Smooth muscle cell (in vitro differentiated cells): Measurements from ENCODE around the gene TRAF3. TPM values are rescaled to one million over a fixed set of nuclear protein-coding genes. Genes with fewer than 3 reads are reported as not detected.
"Not testable (repeated sequence)": the region's sequence is repeated elsewhere in the genome, so short reads cannot be mapped to it uniquely, and the experiment has no call there.

Experiments
- DNase-seq: peaks from one replicate; lab custom pipeline; 2025; ENCODE audit not compliant: unreplicated experiment; lab: John Stamatoyannopoulos, UW
- H2AFZ ChIP-seq: fragments of 200-600 bp; sonication (generic); 2 replicates; pipeline ENCODE4 v1.6.0; 2016; ENCODE audit warnings: antibody characterized with exemption, low read depth, mild to moderate bottlenecking
- H3F3A ChIP-seq: fragments of 200-600 bp; sonication (generic); 2 replicates; pipeline ENCODE4 v1.6.0; 2017; ENCODE audit warnings: antibody characterized with exemption, low read depth
- H3K27ac ChIP-seq: fragments of 200-600 bp; sonication (generic); 2 replicates; pipeline ENCODE4 v1.5.1; 2016; ENCODE audit warnings: low read depth, mild to moderate bottlenecking
- H3K27me3 ChIP-seq: fragments of 200-600 bp; sonication (generic); 2 replicates; pipeline ENCODE4 v1.6.1; 2016; ENCODE audit warnings: low read depth, mild to moderate bottlenecking
- H3K36me3 ChIP-seq: fragments of 200-600 bp; sonication (generic); 2 replicates; pipeline ENCODE4 v1.5.1; 2016; ENCODE audit warnings: low read depth
- H3K4me1 ChIP-seq: fragments of 200-600 bp; sonication (generic); 2 replicates; pipeline ENCODE4 v1.5.1; 2016; ENCODE audit warnings: low read depth
- H3K4me2 ChIP-seq: fragments of 200-600 bp; sonication (generic); 2 replicates; pipeline ENCODE4 v1.6.0; 2016; ENCODE audit warnings: mild to moderate bottlenecking
- H3K4me3 ChIP-seq: fragments of 200-600 bp; sonication (generic); 2 replicates; pipeline ENCODE4 v1.5.1; 2016; ENCODE audit warnings: mild to moderate bottlenecking
- H3K79me2 ChIP-seq: fragments of 200-600 bp; sonication (generic); 2 replicates; pipeline ENCODE4 v1.6.0; 2016; ENCODE audit warnings: low read depth, mild to moderate bottlenecking
- H3K9ac ChIP-seq: fragments of 200-600 bp; sonication (generic); 2 replicates; pipeline ENCODE4 v1.6.0; 2016; ENCODE audit warnings: low read depth
- H3K9me3 ChIP-seq: fragments of 200-600 bp; sonication (generic); replicated peaks from 2 replicates; pipeline ENCODE4 v1.5.1; 2016; ENCODE audit warnings: low read depth
- H4K20me1 ChIP-seq: fragments of 200-600 bp; sonication (generic); 2 replicates; pipeline ENCODE4 v1.6.0; 2016; ENCODE audit warnings: low read depth
- WGBS: methylation state at CpG from one replicate; pipeline ENCODE4 v1.1.7; 2016; ENCODE audit warnings: low lambda C conversion rate; 5-methylcytosine and 5-hydroxymethylcytosine counted together
- polyA plus RNA-seq: library from polyadenylated mRNA; unstranded; fragments of >200 nt; fragmentation: Nextera tagmentation; extraction: Ambion mirVana; gene quantifications from 2 replicates; pipeline ENCODE4 v1.2.1, GENCODE V29; 2016
- total RNA-seq: library from RNA; depleted of rRNA; stranded (reverse); fragments of >200 nt; gene quantifications from 2 replicates; pipeline ENCODE4 v1.2.3, GENCODE V29; 2014
- TF ChIP-seq, protein P1 (sequence below): fragments of 200-600 bp; sonication (generic); IDR thresholded peaks from 2 replicates; pipeline ENCODE4 v1.5.1; 2017; ENCODE audit warnings: borderline replicate concordance, mild to moderate bottlenecking, antibody characterized with exemption; ENCODE audit not compliant: insufficient read depth, poor library complexity, severe bottlenecking

TRAF3 gene
- total and polyA plus RNA-seq, 2 experiments from 2014 or later, result 9.4 to 24.6 TPM

DNA sequence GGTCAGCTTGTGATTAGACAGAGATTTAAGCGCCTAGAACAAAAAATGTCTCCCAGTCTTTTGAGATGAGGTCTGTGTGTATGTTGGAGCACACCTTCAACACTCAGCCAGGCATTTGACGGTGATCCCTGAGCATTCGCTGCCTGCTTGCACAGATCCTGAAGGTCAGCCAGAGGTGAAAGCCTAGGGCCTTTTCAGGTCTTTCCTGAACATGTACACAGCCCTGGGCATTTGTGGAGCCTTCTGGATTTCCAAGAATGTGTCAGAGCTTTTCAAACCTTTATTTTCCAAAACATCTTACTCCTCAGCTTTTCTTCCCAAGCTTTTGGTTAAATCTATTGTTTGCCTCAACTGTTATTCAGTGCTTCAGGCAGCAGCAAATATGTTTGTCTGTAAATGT is 86.1 kb downstream of the TRAF3 start:
- no peaks in the 10 kb centered on the region for H3K4me1 ChIP-seq
- no peaks in the 10 kb centered on the region for H3K27me3 ChIP-seq
- H3K4me3 ChIP-seq, result no peak overlapping the region
- no peak overlapping the region for H3K4me2 ChIP-seq
- WGBS, result 93% methylated on average over 3 of the region's 3 CpGs
- no peak overlapping the region for H3K9ac ChIP-seq
- TF ChIP-seq, protein P1, sequence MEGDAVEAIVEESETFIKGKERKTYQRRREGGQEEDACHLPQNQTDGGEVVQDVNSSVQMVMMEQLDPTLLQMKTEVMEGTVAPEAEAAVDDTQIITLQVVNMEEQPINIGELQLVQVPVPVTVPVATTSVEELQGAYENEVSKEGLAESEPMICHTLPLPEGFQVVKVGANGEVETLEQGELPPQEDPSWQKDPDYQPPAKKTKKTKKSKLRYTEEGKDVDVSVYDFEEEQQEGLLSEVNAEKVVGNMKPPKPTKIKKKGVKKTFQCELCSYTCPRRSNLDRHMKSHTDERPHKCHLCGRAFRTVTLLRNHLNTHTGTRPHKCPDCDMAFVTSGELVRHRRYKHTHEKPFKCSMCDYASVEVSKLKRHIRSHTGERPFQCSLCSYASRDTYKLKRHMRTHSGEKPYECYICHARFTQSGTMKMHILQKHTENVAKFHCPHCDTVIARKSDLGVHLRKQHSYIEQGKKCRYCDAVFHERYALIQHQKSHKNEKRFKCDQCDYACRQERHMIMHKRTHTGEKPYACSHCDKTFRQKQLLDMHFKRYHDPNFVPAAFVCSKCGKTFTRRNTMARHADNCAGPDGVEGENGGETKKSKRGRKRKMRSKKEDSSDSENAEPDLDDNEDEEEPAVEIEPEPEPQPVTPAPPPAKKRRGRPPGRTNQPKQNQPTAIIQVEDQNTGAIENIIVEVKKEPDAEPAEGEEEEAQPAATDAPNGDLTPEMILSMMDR, result no peak
- H3F3A ChIP-seq, result no peaks in the 10 kb centered on the region
- peaks cover 21% of the 10 kb centered on the region for H4K20me1 ChIP-seq
- no peaks in the 10 kb centered on the region for H3K9me3 ChIP-seq
- no peaks in the 10 kb centered on the region for H3K36me3 ChIP-seq
- no peak overlapping the region for H3K27ac ChIP-seq
- H3K79me2 ChIP-seq, result peaks cover 16% of the 10 kb centered on the region
- DNase-seq, result no peak
- no peak overlapping the region for H2AFZ ChIP-seq

DNA sequence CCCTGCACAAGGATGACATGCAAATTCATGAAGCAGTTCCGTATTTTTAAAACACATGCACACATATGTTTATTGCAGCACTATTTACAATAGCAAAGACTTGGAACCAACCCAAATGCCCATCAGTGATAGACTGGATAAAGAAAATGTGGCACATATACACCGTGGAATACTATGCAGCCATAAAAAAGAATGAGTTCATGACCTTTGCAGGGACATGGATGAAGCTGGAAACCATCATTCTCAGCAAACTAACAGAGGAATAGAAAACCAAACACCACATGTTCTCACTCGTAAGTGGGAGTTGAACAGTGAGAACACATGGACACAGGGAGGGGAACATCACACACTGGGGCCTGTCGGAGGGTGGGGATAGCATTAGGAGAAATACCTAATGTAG is 88.7 kb downstream of the TRAF3 start:
- peaks cover 23% of the 10 kb centered on the region for H4K20me1 ChIP-seq
- DNase-seq, H2AFZ ChIP-seq, H3F3A ChIP-seq, H3K36me3 ChIP-seq, H3K27ac ChIP-seq, H3K4me3 ChIP-seq, H3K4me2 ChIP-seq, H3K9me3 ChIP-seq, H3K9ac ChIP-seq, H3K4me1 ChIP-seq, H3K27me3 ChIP-seq: not testable (repeated sequence)
- H3K79me2 ChIP-seq, result peaks cover 12% of the 10 kb centered on the region
- 99% methylated on average over 4 of the region's 4 CpGs for WGBS

DNA sequence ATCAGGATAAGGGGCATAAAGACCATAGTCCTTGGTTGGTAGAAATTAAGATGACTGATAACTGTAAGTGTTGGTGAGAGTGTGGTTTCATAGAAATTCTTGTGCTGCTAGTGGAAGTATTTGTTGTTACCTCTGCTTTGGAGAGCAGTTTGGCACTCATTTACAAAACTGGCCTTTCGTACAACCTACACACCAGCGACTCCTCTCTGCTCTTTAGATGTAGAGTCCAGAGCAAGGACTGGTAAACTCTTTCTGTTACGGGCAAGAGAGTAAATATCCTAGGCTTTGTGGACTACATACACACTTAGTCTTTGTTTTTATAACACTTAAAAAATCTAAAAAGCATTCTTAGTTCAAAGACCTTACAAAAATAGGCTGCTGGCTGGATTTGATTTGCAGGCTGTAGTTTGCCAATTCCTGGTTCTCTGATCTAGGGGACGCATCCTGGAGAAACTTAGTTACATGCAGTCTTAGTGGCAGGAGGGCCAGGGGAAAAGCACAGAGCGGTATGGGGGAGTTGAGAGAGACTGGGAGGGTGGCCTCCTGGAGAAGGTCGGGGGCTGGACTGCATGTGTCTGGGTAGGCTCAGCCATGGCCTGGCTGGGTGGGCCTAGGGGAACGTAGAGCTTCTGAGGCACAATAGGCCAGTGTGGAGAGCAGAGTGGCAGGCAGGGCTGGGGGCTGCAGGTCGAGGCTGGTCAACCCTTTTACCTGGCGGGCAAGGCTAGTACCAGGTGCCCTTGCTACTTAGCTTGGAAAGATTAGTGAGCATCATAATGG is 89.9 kb downstream of the TRAF3 start:
- TF ChIP-seq, protein P1, result no peak
- H3F3A ChIP-seq, result no peaks in the 10 kb centered on the region
- no peak overlapping the region for H3K9ac ChIP-seq
- peaks cover 4% of the 10 kb centered on the region for H3K36me3 ChIP-seq
- H3K4me3 ChIP-seq, result no peak overlapping the region
- whole genome bisulfite sequencing, result 93% methylated on average over 8 of the region's 9 CpGs
- DNase-seq, result no peak
- no peaks in the 10 kb centered on the region for H3K4me1 ChIP-seq
- peaks cover 3% of the 10 kb centered on the region for H3K79me2 ChIP-seq
- no peaks in the 10 kb centered on the region for H3K9me3 ChIP-seq
- H2AFZ ChIP-seq, result no peak overlapping the region
- H4K20me1 ChIP-seq, result peaks cover 30% of the 10 kb centered on the region
- no peak overlapping the region for H3K27ac ChIP-seq
- no peaks in the 10 kb centered on the region for H3K27me3 ChIP-seq
- H3K4me2 ChIP-seq, result no peak overlapping the region

DNA sequence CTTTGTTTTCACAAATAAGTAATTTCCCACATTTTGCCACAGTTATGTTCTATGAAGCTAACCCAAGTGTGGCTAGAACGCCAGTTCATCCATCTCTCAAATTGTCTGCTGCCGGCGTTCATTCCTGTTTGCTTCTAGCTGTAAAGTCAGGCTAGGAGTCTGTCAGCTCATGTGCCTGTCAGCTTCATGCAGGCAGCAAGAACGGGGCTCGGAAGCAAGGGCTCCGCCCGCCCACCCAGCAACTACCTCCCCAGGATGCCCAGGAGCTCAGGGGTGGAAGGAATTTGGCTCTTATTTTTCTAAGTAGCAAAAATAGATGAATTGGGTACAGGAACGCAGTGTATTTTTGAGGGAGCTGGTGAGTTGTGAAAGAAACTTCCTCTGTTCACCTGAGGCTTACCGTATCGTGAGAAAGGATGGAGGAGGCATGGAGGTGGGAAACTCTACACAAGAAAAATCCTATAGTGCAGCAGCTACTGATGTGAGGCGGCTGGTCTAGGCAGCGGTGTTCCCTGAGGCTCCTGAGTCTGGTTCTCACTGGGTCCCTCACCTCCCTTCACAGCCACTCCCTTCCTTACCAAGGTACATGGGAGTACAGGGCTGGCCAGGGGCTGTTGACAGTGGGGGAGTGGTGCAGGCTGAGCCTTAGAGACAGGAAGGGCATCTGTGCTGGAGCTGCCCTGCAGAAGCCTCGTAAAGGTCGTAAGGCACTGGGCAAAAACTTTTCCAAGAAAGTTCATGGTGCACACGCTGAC is 90.8 kb downstream of the TRAF3 start:
- no peaks in the 10 kb centered on the region for H3K9me3 ChIP-seq

More for the DNA sequence above, 90.8 kb downstream of the TRAF3 start:
- Histone ChIP-seq H3K79me2 (no peaks in the 10 kb centered on the region), H3K4me2 (no peak overlapping the region), H3K27me3 (no peaks in the 10 kb centered on the region), H3K36me3 (peaks cover 6% of the 10 kb centered on the region), H3K4me1 (no peaks in the 10 kb centered on the region), H3K4me3 (no peak overlapping the region), H4K20me1 (peaks cover 30% of the 10 kb centered on the region), H3K9ac (no peak overlapping the region), H3K27ac (no peak overlapping the region), H3F3A (no peaks in the 10 kb centered on the region), H2AFZ (no peak overlapping the region)
- DNase-seq, result no peak
- TF ChIP-seq, protein P1, result no peak
- 92% methylated on average over 15 of the region's 15 CpGs for WGBS
